Panc1 (cell line): ENCODE measurements around the gene TAB2. TPM values are rescaled to one million over a fixed set of nuclear protein-coding genes. Genes with fewer than 3 reads are reported as not detected.

Source experiments
- ATAC-seq: fragments of 200-7000 bp; cut with Tn5 transposase; 2 replicates; pipeline ENCODE4 v1.9.1; 2020; ENCODE audit warnings: mild to moderate bottlenecking, moderate library complexity
- BruUV-seq: library from RNA; stranded (reverse); fragments of 400-500 nt; replicated peaks from 2 replicates; lab custom pipeline; 2021; lab: Mats Ljungman, UMichigan
- CTCF ChIA-PET: fragments of 300-600 bp; sonication (Branson Sonifier 250); formaldehyde crosslinking; loops from one replicate; lab custom pipeline; 2022; ENCODE audit warnings: antibody characterized with exemption; lab: Charles Lee
- POLR2A ChIA-PET: fragments of 300-600 bp; sonication (Branson Sonifier 250); formaldehyde crosslinking; loops from one replicate; lab custom pipeline; 2022; ENCODE audit warnings: antibody characterized with exemption; lab: Charles Lee
- DNase-seq: peaks from one replicate; pipeline ENCODE4 v3.0.0-alpha.2; 2010; ENCODE audit warnings: low read depth, low spot score
- H3K27ac ChIP-seq: 2 replicates; pipeline ENCODE4 v1.5.1; 2011; ENCODE audit warnings: mild to moderate bottlenecking, low read length, inconsistent platforms
- H3K27me3 ChIP-seq: fragments of 200-500 bp; sonication (Bioruptor generic); 2 replicates; pipeline ENCODE4 v1.6.0; 2014; ENCODE audit warnings: low read length, inconsistent platforms; ENCODE audit not compliant: control insufficient read depth, insufficient read depth
- H3K36me3 ChIP-seq: fragments of 200-500 bp; sonication (Bioruptor generic); 2 replicates; pipeline ENCODE4 v1.5.1; 2014; ENCODE audit warnings: inconsistent platforms, mild to moderate bottlenecking, low read length, moderate library complexity; ENCODE audit not compliant: control insufficient read depth, insufficient read depth
- H3K4me1 ChIP-seq: 2 replicates; pipeline ENCODE4 v1.5.1; 2011; ENCODE audit warnings: inconsistent platforms, mild to moderate bottlenecking, low read length, moderate library complexity; ENCODE audit not compliant: control insufficient read depth, insufficient read depth
- H3K4me3 ChIP-seq, 2 experiments: 2 replicates each; pipeline ENCODE4 v1.5.1; 2011 to 2012; ENCODE audit warnings: low read depth in 2 of 2, low read length in 2 of 2, mild to moderate bottlenecking in 2 of 2, inconsistent platforms in 1 of 2, moderate library complexity in 1 of 2
- H3K9me3 ChIP-seq: fragments of 200-500 bp; sonication (Bioruptor generic); 2 replicates; pipeline ENCODE4 v1.5.1; 2014; ENCODE audit warnings: low read depth, mild to moderate bottlenecking, inconsistent platforms, low read length, moderate library complexity; ENCODE audit not compliant: control insufficient read depth, insufficient read depth
- CTCF ChIP-seq: fragments of 450-650 bp; IDR thresholded peaks from 2 replicates; pipeline ENCODE4 v1.5.1; 2017; ENCODE audit warnings: mild to moderate bottlenecking
- POLR2AphosphoS5 ChIP-seq: IDR thresholded peaks from 2 replicates; pipeline ENCODE4 v1.6.1; 2012; ENCODE audit warnings: mild to moderate bottlenecking, low read depth, low read length, moderate library complexity
- REST ChIP-seq, 2 experiments: IDR thresholded peaks; 2 replicates each; pipeline ENCODE4 v1.6.1; 2011 to 2012; ENCODE audit warnings: low read depth in 2 of 2, control low read depth in 1 of 2, low read length in 1 of 2, mild to moderate bottlenecking in 1 of 2, moderate library complexity in 1 of 2; ENCODE audit not compliant: insufficient read depth in 1 of 2
- SIN3A ChIP-seq: IDR thresholded peaks from 2 replicates; pipeline ENCODE4 v1.6.1; 2012; ENCODE audit warnings: low read depth, mild to moderate bottlenecking, low read length, moderate library complexity, borderline replicate concordance; ENCODE audit not compliant: insufficient read depth
- TCF7L2 ChIP-seq: IDR thresholded peaks from 2 replicates; pipeline ENCODE4 v1.6.1; 2011; ENCODE audit warnings: mild to moderate bottlenecking, low read depth, low read length, inconsistent platforms
- in situ Hi-C: cut with HindIII; loops from 2 replicates; pipeline ENCODE4 v1.10.0; 2016; ENCODE audit warnings: low sequenced_read_pairs, low pct_unique_long_range_greater_than_20kb
- intact Hi-C: fragments of 100-400 bp; cut with micrococcal nuclease; formaldehyde crosslinking; loops from one replicate; pipeline ENCODE4 v1.10.0; 2022; ENCODE audit not compliant: unreplicated experiment
- total RNA-seq: library from RNA; stranded (reverse); gene quantifications from one replicate; pipeline ENCODE4 v1.2.1, GENCODE V29; 2021; ENCODE audit not compliant: unreplicated experiment

Gene TAB2
- total RNA-seq, 1 experiment from 2014 or later = 47.2 TPM

DNA sequence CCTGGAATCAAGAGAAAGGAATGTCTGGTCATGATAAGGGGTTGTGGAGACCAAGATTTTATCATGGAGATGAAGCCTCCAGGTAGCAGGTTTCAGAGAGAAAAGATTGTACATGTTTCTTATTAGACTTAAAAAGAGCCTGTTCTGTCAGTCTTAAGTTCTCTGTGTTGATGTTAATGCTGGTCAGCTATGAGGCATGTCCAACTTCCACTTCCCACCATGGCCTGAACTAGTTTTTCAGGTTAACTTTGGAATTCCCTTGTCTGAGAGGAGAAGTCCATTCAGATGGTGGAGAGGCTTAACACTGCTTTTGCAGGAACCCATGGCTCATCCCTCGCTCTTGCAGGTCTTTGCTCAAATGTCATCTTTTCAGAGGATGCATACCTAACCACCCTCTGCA is 27.5 kb upstream of the TAB2 start:
- TF ChIP-seq CTCF (no peak), TCF7L2 (no peak), POLR2AphosphoS5 (no peak), REST (IDR thresholded peaks at IDR 0.05; ENCODE audit: insufficient read depth in 1 of 2, low read depth in 2 of 2, low read length in 1 of 2) (no peak), SIN3A (no peak)
- in situ Hi-C loops = no loop called here
- Histone ChIP-seq H3K27me3 (no peaks in the 10 kb centered on the region), H3K4me1 (no peaks in the 10 kb centered on the region), H3K9me3 (no peaks in the 10 kb centered on the region), H3K27ac (no peak overlapping the region), H3K4me3 (no peak overlapping the region), H3K36me3 (no peaks in the 10 kb centered on the region)
- DNase-seq = no peak
- ChIA-PET CTCF (no interaction called here), POLR2A (no interaction called here)
- no peak for ATAC-seq
- intact Hi-C loops = no loop called here
- BruUV-seq = no TSS peak

DNA sequence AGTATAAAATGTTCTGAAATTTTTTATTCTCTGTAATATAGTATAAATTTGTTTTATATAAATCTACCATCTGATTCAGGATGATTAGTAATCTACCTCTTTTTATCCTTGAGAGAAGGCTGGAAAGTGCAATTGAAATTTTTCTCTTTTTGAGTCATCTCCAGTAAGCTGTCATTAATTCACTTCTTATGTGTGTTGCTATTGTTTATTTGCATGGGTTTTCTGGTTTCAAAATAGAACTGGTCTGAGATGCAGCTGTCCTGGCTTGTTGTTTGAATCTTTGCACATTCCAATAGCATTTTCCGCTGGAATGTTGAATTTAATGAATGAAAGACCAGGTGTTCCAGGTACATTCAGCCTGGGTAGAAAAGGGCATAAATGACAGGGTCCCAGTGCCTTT is 24.3 kb upstream of the TAB2 start:
- DNase-seq (no peak), ATAC-seq (no peak)
- H3K27me3 ChIP-seq = no peaks in the 10 kb centered on the region
- no peak overlapping the region for H3K27ac ChIP-seq
- ChIA-PET POLR2A (no interaction called here), CTCF (no interaction called here)
- no peak overlapping the region for H3K4me3 ChIP-seq
- in situ Hi-C loops (no loop called here), intact Hi-C loops (no loop called here)
- no peaks in the 10 kb centered on the region for H3K36me3 ChIP-seq
- BruUV-seq = no TSS peak
- TF ChIP-seq POLR2AphosphoS5 (no peak), SIN3A (no peak), CTCF (no peak), REST (IDR thresholded peaks at IDR 0.05; ENCODE audit: insufficient read depth in 1 of 2, low read depth in 2 of 2, low read length in 1 of 2) (no peak), TCF7L2 (no peak)
- no peaks in the 10 kb centered on the region for H3K9me3 ChIP-seq
- no peaks in the 10 kb centered on the region for H3K4me1 ChIP-seq
